Cardiac muscle cell (in vitro differentiated cells and primary cell): ENCODE results near the gene CTCFL. TPM values are rescaled to one million over a fixed set of nuclear protein-coding genes. Genes with fewer than 3 reads are reported as not detected.
A peak's percentile ranks its signal among the peaks of the same experiment; 100 is the strongest.

Experiments
- DNase-seq, 2 donors: peaks; one replicate each; pipeline versions ENCODE4 v3.0.0 to v3.0.0-alpha.2; 2010 to 2017; ENCODE audit warnings: low read depth in 1 of 2, low spot score in 1 of 2
- H3K27ac ChIP-seq: fragments of 200-600 bp; sonication (generic); 2 replicates; pipeline ENCODE4 v1.5.1; 2016
- H3K27me3 ChIP-seq: fragments of 200-600 bp; sonication (generic); 2 replicates; pipeline ENCODE4 v1.6.0; 2016; ENCODE audit warnings: control low read depth
- H3K36me3 ChIP-seq: fragments of 200-600 bp; sonication (generic); 2 replicates; pipeline ENCODE4 v1.5.1; 2016; ENCODE audit warnings: control low read depth
- H3K4me1 ChIP-seq: fragments of 200-600 bp; sonication (generic); 2 replicates; pipeline ENCODE4 v1.8.1; 2017; ENCODE audit warnings: low read depth, mild to moderate bottlenecking, mixed run types
- H3K4me3 ChIP-seq: fragments of 200-600 bp; sonication (generic); 2 replicates; pipeline ENCODE4 v1.5.1; 2016; ENCODE audit warnings: mild to moderate bottlenecking
- H3K9me3 ChIP-seq: fragments of 200-600 bp; sonication (generic); 2 replicates; pipeline ENCODE4 v1.5.1; 2017; ENCODE audit warnings: low read depth, mild to moderate bottlenecking, control low read depth
- CTCF ChIP-seq: IDR thresholded peaks from 2 replicates; pipeline ENCODE4 v1.5.1; 2012; ENCODE audit warnings: low read depth, mild to moderate bottlenecking, low read length
- polyA plus RNA-seq: library from polyadenylated mRNA; unstranded; fragments of >200 nt; fragmentation: Nextera tagmentation; extraction: Ambion mirVana; gene quantifications from 2 replicates; pipeline ENCODE4 v1.2.1, GENCODE V29; 2016
- total RNA-seq: library from RNA; depleted of rRNA; stranded (reverse); fragments of >200 nt; gene quantifications from 2 replicates; pipeline ENCODE4 v1.2.3, GENCODE V29; 2016

CTCFL gene
- total and polyA plus RNA-seq, 2 experiments from 2014 or later: 0.09 TPM; not detected in 1

GRCh38 chr20:57458400-57459160 is 66.4 kb downstream of the CTCFL start:
- Histone ChIP-seq H3K36me3 (no peaks in the 10 kb centered on the region), H3K9me3 (no peaks in the 10 kb centered on the region), H3K4me1 (peaks cover 40% of the 10 kb centered on the region), H3K27ac (peak overlapping the region; percentile 92), H3K27me3 (no peaks in the 10 kb centered on the region), H3K4me3 (no peak overlapping the region)
- no peak for TF ChIP-seq CTCF
- peak in 1 of 2 donors; percentile 72 for DNase-seq

GRCh38 chr20:57457243-57458095 is 67.5 kb downstream of the CTCFL start:
- TF ChIP-seq CTCF: no peak
- DNase-seq: no peak
- Histone ChIP-seq H3K27me3 (no peaks in the 10 kb centered on the region), H3K4me1 (peaks cover 39% of the 10 kb centered on the region), H3K9me3 (no peaks in the 10 kb centered on the region), H3K27ac (no peak overlapping the region), H3K36me3 (no peaks in the 10 kb centered on the region), H3K4me3 (no peak overlapping the region)

GRCh38 chr20:57456116-57456515 is 68.8 kb downstream of the CTCFL start:
- no peaks in the 10 kb centered on the region for H3K36me3 ChIP-seq
- no peak for TF ChIP-seq CTCF
- H3K4me3 ChIP-seq: no peak overlapping the region
- H3K4me1 ChIP-seq: peaks cover 29% of the 10 kb centered on the region
- H3K9me3 ChIP-seq: no peaks in the 10 kb centered on the region
- H3K27ac ChIP-seq: no peak overlapping the region
- no peaks in the 10 kb centered on the region for H3K27me3 ChIP-seq
- DNase-seq: no peak

- Histone ChIP-seq H3K9me3 (no peaks in the 10 kb centered on the region), H3K4me1 (peaks cover 30% of the 10 kb centered on the region), H3K4me3 (no peak overlapping the region), H3K27me3 (no peaks in the 10 kb centered on the region), H3K36me3 (no peaks in the 10 kb centered on the region), H3K27ac (peak overlapping the region; percentile 78)
- no peak for TF ChIP-seq CTCF
- no peak for DNase-seq
These were observed 69.6 kb downstream of the CTCFL start for GRCh38 chr20:57455386-57455785.

- no peaks in the 10 kb centered on the region for H3K9me3 ChIP-seq
- H3K27me3 ChIP-seq: no peaks in the 10 kb centered on the region
- peak in 1 of 2 donors; percentile 20 for DNase-seq
- peaks cover 24% of the 10 kb centered on the region for H3K4me1 ChIP-seq
- no peaks in the 10 kb centered on the region for H3K36me3 ChIP-seq
- H3K4me3 ChIP-seq: no peak overlapping the region
- peak overlapping the region; percentile 50 for H3K27ac ChIP-seq
- TF ChIP-seq CTCF: no peak
These were observed 72.9 kb downstream of the CTCFL start for GRCh38 chr20:57451795-57452661.
